Tibial nerve (tissue), 4 donors: Measurements from ENCODE around the gene SP100.

Experiments used
- CTCF ChIP-seq, 5 experiments: fragments of 200-600 bp in 3 of 5; fragments of 450-650 bp in 2 of 5; sonication (generic) in 3 of 5; IDR thresholded peaks; one replicate each; pipeline ENCODE4 v1.5.1; 2016 to 2019; ENCODE audit warnings: antibody characterized with exemption in 5 of 5, mild to moderate bottlenecking in 3 of 5, moderate library complexity in 2 of 5
- EP300 ChIP-seq, 2 donors: sonication (generic); formaldehyde crosslinking; IDR thresholded peaks; one replicate each; pipeline ENCODE4 v1.6.1; 2017; ENCODE audit warnings: antibody characterized with exemption in 2 of 2, mild to moderate bottlenecking in 1 of 2

DNA sequence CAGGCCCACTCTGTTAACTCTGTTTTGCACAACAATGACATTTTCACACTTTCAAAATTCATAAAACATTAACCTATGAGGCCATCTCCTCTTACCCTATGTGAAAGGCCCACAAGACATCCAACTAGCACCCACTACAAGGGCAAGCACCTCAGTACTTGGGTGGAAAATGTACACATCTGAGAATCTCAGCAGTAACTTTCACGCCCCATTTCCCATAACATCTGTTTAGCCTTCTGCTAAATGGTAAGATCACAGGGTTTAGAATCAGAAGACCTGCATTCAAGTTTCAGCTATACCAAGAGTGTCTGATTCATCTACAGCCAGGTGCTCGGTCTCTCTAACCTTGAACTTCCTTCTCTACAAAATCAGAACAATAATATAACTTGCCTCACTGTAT lies 89.2 kb downstream of the SP100 start:
- no peak for TF ChIP-seq CTCF (IDR thresholded peaks at IDR 0.05)
- TF ChIP-seq EP300 (IDR thresholded peaks at IDR 0.05) = no peak
